ENCODE results near the gene CSPG4. TPM values are rescaled to one million over a fixed set of nuclear protein-coding genes. Genes with fewer than 3 reads are reported as not detected.
"Not testable (repeated sequence)": the region's sequence is repeated elsewhere in the genome, so short reads cannot be mapped to it uniquely, and the experiment has no call there.

Gene CSPG4, protein sequence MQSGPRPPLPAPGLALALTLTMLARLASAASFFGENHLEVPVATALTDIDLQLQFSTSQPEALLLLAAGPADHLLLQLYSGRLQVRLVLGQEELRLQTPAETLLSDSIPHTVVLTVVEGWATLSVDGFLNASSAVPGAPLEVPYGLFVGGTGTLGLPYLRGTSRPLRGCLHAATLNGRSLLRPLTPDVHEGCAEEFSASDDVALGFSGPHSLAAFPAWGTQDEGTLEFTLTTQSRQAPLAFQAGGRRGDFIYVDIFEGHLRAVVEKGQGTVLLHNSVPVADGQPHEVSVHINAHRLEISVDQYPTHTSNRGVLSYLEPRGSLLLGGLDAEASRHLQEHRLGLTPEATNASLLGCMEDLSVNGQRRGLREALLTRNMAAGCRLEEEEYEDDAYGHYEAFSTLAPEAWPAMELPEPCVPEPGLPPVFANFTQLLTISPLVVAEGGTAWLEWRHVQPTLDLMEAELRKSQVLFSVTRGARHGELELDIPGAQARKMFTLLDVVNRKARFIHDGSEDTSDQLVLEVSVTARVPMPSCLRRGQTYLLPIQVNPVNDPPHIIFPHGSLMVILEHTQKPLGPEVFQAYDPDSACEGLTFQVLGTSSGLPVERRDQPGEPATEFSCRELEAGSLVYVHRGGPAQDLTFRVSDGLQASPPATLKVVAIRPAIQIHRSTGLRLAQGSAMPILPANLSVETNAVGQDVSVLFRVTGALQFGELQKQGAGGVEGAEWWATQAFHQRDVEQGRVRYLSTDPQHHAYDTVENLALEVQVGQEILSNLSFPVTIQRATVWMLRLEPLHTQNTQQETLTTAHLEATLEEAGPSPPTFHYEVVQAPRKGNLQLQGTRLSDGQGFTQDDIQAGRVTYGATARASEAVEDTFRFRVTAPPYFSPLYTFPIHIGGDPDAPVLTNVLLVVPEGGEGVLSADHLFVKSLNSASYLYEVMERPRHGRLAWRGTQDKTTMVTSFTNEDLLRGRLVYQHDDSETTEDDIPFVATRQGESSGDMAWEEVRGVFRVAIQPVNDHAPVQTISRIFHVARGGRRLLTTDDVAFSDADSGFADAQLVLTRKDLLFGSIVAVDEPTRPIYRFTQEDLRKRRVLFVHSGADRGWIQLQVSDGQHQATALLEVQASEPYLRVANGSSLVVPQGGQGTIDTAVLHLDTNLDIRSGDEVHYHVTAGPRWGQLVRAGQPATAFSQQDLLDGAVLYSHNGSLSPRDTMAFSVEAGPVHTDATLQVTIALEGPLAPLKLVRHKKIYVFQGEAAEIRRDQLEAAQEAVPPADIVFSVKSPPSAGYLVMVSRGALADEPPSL (N-terminal part only)
- under 0.01 TPM for total RNA-seq

DNA sequence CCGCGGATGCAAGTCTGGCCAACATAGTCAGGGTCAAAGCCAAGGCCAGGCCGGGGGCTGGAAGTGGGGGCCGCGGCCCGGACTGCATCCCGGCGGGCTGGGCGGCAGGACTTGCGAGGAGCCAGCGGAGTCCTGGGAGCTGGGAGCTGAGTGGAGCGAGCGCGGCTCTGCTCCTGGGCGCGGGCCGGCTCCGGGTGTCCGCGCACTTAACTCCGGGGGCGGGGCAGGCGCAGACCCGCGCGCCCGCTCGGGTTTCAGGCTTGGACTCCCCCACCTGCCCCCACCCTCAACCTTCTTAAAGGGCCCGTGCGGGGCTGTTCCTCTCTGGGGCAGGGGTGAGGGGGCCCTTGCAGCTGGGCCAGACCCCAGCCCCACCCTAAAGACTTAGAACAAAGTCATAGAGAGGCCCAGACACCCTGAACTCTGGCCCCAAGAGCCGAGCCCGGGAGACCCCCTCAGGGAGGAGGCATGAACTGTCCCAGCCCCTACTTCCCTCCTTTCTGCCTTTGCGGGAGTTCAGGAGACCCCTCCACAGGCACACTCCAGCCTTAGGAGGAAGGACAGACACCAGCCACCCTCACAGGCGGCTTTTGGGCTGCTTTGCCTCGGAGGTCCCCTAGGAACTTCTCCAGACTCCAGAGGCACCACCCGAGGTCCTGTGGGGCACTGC, at the start of gene CSPG4:
CSPG4 (minus strand) TSS at position 181 of the 670 bp plus-strand sequence; CDS start at position 88, 93 bp downstream.
- no peak for DNase-seq (ENCODE audit: low read depth in 2 of 3, low spot score in 2 of 3)

GRCh38 chr15:75762357-75762718, 49.7 kb upstream of the CSPG4 start:
- DNase-seq (ENCODE audit: low read depth in 2 of 3, low spot score in 2 of 3): not testable (repeated sequence)

GRCh38 chr15:75761446-75762356, 49.1 kb upstream of the CSPG4 start:
- no peak for DNase-seq (ENCODE audit: low read depth in 2 of 3, low spot score in 2 of 3)

DNA sequence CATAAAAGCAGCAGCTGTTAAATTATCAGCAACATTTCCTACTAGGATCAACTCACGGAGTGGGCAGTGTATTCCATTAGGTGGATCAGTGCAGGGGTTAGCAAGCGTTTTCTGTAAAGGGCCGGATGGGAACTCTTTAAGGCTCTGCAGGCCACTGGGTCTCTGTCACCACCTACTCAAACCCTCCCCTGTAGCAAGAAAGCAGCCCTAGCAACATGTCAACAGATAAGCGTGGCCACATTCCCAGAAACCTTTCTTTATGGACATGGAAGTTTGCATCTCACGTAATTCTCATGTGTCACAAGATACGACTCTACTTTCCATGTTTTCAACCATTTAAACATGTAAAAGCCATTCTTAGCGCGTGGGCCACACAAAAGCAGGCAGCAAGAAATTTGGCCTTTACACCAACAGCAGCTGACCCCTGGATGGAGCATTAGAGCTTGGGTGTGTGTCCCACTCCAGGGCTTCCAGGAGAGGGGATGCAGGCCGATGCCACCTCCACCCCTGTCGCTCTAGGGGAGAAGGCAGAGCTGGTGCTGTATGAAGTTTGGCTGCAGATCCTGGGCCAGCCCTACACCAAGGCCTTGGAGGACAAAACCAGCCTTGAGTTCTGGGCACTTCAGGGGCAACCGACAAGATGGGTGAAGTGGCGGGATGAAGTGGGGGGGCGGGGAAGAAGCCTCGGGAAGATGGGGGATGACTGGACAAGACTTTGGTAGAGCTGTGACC, 48.2 kb upstream of the CSPG4 start:
- DNase-seq (ENCODE audit: low read depth in 2 of 3, low spot score in 2 of 3): no peak

GRCh38 chr15:75760131-75760520, 47.5 kb upstream of the CSPG4 start:
- DNase-seq (ENCODE audit: low read depth in 2 of 3, low spot score in 2 of 3): not testable (repeated sequence)

DNA sequence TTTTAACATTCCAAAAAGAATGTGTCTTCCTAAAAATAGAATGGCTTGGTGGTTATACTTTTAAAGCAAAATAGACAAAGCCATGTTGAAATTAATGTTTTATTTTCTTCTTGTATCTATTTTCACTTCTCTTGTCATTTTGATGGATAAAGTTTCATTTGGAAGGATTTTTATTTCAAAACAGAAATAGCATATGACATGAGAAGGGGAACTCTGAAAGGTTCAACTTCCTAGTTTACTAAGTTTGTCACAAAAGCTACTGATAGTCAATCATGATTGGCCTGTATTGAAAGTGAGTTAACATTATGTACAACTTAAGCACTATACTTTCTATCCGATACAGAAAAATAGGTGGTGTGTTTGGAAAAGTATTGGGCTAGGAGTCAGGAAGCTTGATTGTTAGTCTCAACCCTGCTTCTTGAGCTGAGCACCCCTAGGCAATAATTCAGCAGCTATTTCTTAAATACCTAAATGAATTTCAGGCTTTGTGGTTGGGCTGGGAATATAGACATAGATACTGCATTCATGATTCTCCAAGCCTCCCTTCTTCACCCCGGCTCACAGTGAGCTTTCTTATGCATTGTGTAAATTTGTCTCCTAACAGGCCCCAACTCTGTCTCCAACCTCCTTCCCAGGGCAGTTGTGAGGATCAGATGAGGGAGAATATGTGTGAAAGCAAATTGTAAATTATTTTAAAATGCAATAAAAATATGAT, 46.9 kb upstream of the CSPG4 start:
- peak in 1 of 3 donors; percentile 12 for DNase-seq (ENCODE audit: low read depth in 2 of 3, low spot score in 2 of 3)

DNA sequence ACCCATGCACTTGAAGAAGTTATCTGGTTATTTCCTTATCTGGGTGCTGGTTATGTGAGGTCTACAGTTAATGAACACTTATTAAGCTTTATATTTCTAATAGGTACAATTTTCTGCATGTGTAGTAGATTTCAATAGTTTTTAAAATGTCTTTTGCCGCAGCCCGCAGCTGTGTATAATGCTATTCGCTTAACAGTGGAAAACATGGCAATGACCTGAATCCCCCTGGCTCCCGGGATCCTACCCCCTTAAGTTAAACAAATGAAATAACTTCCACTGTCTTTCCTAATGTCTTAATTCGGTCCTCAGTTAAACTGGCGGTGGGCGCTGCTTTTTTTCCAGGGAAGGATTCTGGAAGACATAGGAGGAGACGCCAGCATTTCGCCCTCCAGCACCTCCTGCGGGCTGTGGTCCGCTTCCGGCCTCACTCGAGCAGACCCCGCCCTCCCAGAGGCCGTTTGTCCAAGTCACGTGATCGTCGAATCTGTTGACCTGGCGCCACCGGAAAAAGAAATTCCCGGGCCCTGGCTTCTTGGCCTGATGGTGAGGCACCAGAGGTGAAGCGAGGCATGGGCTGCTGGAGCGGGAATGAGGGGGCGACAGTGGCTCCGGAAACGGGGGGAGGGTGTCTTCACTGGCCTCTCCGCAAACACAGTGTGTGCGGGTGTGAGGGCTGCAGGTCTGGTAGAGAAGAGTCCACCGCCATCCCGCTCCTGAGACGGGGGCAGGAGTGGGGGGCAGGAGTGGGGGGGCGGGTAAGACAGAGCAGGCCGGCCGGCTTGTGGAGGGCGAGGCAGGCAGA, 45.6 kb upstream of the CSPG4 start:
- DNase-seq (ENCODE audit: low read depth in 2 of 3, low spot score in 2 of 3): peak; percentile 14 to 76 (median 75)

DNA sequence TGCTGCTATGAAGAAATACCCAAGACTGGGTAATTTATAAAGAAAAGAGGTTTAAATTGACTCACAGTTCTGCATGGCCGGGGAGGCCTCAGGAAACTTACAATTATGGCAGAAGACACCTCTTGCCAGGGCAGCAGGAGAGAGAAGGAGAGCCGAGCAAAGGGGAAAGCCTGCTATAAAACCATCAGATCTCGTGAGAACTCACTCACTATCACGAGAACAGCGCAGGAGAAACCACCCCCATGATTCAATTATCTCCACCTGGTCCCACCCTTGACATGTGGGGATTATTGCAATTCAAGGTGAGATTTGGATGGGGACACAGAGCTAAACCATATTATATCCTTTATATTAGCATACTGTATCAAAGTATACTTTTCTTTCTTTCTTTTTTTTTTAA, 42.2 kb upstream of the CSPG4 start:
- not testable (repeated sequence) for DNase-seq (ENCODE audit: low read depth in 2 of 3, low spot score in 2 of 3)

- no peak for DNase-seq (ENCODE audit: low read depth in 2 of 3, low spot score in 2 of 3)
These were observed 40.5 kb upstream of the CSPG4 start for GRCh38 chr15:75753145-75753544.

DNA sequence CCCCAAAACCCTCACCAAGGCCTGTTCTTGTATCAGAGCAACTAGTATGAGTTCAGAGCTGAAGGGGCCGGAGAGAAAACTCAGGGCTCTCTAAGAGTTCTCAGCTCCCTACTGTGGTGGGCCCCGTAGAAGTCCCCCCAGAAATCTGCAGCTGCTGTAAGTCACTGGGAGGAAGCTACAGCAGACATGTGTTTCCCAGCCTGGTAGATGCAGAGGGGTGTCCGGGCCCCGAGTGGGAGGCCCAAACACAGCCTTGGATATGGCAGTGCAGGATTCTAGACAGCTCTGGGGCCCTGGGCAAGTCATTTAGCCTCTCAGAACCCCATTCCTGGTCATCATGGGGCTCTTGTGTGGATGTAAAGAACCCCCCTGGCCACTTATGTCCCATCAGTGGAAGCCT, 39.2 kb upstream of the CSPG4 start:
- peak in 2 of 3 donors; percentile 24 to 79 for DNase-seq (ENCODE audit: low read depth in 2 of 3, low spot score in 2 of 3)

DNA sequence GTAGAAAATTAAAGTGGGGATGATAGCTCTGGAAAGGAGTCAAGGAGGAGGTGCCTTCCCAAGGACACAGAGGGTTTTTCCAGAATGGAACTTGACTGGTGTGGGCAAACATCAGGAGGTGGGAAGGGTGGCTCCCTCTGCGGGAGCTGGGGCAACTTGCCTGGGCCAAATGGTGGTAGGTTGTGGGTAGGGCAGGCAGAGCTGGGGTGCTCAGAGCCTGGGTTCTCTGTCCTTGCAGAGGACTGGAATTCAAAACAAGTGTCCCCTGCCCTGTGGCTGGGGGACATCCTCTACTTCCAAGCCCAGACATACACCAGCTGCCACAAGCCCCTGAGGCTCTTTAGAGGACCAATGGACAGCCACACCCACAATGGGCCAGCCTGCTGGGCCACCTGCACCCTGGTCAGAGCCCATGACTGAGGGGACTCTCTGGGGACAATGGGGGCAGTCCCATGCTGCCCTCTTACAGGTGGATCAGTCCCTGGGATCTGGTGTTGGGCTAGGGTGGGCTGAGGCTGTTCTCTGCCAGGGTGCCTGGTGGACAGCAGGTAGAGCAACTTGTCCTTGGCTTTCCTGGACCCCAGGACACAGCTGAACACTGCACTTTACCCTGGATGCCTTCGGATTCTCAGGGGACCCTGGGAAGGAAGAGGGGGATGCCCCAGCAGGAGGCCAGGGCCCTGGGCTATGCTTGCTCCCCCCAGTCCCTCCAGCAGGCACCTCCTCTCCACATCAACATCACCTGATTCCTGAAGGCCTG, 38.6 kb upstream of the CSPG4 start:
- no peak for DNase-seq (ENCODE audit: low read depth in 2 of 3, low spot score in 2 of 3)

DNA sequence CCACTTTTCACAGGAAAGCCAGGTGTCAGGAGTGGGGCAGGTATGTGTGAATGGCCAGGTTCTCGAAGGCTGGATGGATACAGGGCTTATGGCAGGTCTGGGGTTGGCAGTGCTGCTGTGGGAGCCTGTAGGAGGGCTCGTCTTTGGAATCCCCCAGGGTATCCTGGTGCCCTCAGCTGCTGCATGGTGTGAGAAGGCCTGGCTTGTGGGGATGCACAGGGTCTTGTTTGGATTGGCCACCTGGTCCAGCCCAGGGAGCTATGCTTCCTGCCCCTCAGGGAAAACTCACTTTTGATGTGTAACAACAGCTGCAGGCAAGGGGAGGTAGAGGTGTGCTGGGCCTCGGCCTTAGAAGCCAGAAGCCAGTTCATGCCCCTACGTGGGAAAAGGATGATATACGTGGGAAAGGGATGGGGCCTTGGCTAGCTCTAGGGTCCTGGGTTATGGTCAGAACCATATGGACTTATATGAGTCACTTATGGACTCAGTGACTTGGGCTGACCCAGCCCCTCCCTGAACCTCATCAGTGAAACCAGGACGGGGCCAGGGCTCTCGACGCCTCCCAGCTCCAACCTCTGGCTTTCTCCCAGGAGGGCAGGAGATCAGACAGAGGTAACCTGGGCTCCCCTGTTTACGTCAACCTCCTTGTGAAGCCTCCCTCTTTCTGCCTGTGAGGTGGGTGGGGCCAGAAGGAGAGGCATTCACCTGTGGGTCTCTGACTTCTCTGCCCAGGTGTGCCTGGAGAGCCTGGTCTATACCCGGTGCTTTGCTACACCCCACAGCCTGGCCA, 37.8 kb upstream of the CSPG4 start:
- DNase-seq (ENCODE audit: low read depth in 2 of 3, low spot score in 2 of 3): no peak

- no peak for DNase-seq (ENCODE audit: low read depth in 2 of 3, low spot score in 2 of 3)
These were observed 37.2 kb upstream of the CSPG4 start for GRCh38 chr15:75749820-75750219.

DNA sequence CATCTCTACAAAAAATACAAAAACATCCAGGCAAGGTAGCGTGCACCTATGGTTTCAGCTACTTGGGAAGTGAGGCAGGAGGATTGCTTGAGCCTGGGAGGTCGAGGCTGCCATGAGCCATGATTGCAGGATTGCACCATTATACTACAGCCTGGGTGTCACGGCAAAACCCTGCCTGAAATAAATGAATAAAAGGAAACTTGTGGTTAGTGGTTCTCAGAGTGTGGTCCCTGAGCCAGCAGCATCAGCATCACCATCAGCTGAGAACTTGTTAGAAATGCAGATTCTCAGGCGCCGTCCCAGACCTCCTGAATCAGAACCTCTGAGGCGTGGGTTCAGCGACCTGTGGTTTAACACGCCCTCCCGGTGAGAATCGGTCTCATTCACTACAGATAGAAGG, 36.2 kb upstream of the CSPG4 start:
- DNase-seq (ENCODE audit: low read depth in 2 of 3, low spot score in 2 of 3): not testable (repeated sequence)

DNA sequence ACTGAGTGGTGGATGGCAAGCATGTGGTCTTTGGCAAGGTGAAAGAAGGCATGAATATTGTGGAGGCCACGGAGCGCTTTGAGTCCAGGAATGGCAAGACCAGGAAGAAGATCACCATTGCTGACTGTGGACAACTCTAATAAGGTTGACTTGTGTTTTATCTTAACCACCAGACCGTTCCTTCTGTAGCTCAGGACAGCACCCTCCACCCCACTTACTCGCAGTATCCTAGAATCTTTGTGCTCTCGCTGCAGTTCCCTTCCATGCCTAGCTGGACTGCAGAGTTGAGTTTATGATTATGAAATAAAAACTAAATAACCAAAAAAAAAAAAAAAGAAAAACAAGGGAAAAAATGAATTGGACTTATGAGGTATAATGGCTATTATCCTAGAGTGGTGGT, 34.5 kb upstream of the CSPG4 start:
- DNase-seq (ENCODE audit: low read depth in 2 of 3, low spot score in 2 of 3): not testable (repeated sequence)

DNA sequence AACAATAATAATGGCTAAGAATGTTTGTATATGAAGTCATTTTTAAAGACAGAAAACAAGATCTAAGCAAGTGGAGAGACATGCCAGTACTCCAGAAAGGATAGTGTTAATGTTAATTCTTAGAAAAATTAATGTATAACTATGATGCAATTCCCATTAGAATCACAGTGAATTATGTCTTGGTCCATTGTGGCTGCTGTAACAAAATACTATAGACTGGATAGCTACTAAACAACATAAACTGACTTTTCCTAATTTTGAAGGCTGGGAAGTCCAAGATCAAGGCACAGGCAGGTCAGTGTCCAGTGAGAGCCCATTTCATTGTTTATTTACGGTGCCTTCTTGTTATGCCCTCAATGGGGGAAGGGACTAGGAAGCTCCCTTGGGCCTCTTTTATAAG, 32.7 kb upstream of the CSPG4 start:
- no peak for DNase-seq (ENCODE audit: low read depth in 2 of 3, low spot score in 2 of 3)

All from hematopoietic multipotent progenitor cell (in vitro differentiated cells).